ENCODE measurements around the gene FEM1A. TPM values are rescaled to one million over a fixed set of nuclear protein-coding genes. Genes with fewer than 3 reads are reported as not detected.
A peak's percentile ranks its signal among the peaks of the same experiment; 100 is the strongest.
"Not testable (repeated sequence)": the region's sequence is repeated elsewhere in the genome, so short reads cannot be mapped to it uniquely, and the experiment has no call there.

Gene FEM1A
- total and polyA plus RNA-seq, 10 of the 15 experiments (the other 5 are each of a cell fraction or from before 2014, with no cell fraction given), result 0.27 to 17.4 (median 3.8) TPM

DNA sequence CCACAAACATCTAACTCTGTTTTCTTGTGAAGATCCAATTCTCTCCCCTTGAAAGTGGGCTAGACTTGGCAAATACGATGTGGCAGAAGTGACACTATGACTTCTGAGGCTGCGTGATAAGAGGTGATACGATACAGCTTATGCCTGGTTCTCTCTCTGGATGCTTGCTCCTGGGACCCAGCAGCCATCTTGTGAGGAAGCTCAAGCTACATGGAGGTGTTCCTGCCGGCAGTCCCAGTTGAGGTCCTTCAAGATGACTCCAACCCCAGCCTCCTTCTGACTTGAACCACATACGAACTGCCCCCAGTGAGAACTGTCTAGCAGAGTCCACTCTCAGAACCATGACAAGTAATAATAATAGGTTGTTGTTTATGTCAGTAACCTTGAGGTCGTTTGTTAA lies 10.7 kb upstream of the FEM1A start:
- Histone ChIP-seq H3K79me2 (ENCODE audit: control insufficient read depth, insufficient read depth, low read length) (no peaks in the 10 kb centered on the region), H3K4me2 (ENCODE audit: control insufficient read depth, insufficient read depth) (no peak overlapping the region), H3K9ac (ENCODE audit: control insufficient read depth, insufficient read depth, low read length) (no peak overlapping the region), H3K4me1 (ENCODE audit: control insufficient read depth, insufficient read depth, low read length) (no peaks in the 10 kb centered on the region), H3K36me3 (ENCODE audit: control insufficient read depth in 2 of 2, insufficient read depth in 2 of 2, low read length in 1 of 2) (no peaks in the 10 kb centered on the region), H4K20me1 (ENCODE audit: control insufficient read depth, insufficient read depth) (no peaks in the 10 kb centered on the region), H3K27me3 (replicated peaks in 1 of 2; ENCODE audit: control insufficient read depth in 2 of 2, insufficient read depth in 2 of 2, low read length in 1 of 2) (no peaks in the 10 kb centered on the region; a peak in 1 of 4 replicates), H2AFZ (ENCODE audit: control insufficient read depth, low read depth, low read length) (no peak overlapping the region), H3K4me3 (no peak overlapping the region), H3K27ac (ENCODE audit: control insufficient read depth, insufficient read depth) (no peak overlapping the region), H3K9me3 (replicated peaks; ENCODE audit: control insufficient read depth, insufficient read depth, low read length) (no peaks in the 10 kb centered on the region; the same call in 2 of the 3 replicates)
- CTCF ChIA-PET, result no interaction called here
- WGBS (ENCODE audit: insufficient coverage, insufficient replicate concordance, low lambda C conversion rate, missing lambda C conversion rate), result 44% methylated on average over 6 of the region's 6 CpGs
- intact Hi-C loops (cut with micrococcal nuclease; ENCODE audit: unreplicated experiment), result no loop called here
- DNase-seq (ENCODE audit: low read depth, low spot score) (no peak), ATAC-seq (no peak), FAIRE-seq (no peak)
- SMC1A ChIA-PET (ENCODE audit: uncharacterized antibody, unreplicated experiment), result interaction anchor here (1.2 kb wide), 1 partner anchor 10 kb away, joined by 5 read pairs; the partner anchor contains the start of gene FEM1A
- no peak for TF ChIP-seq JUNB (IDR thresholded peaks at IDR 0.05)
- TF ChIP-seq YY1 (IDR thresholded peaks at IDR 0.05; ENCODE audit: low read depth, low read length), result peak; percentile 58
- in situ Hi-C loops (cut with MboI), result no loop called here
- RAD21 ChIA-PET (ENCODE audit: unreplicated experiment), result no interaction called here
- BruUV-seq (replicated peaks), result no TSS peak
- POLR2A ChIA-PET, result no interaction called here

DNA sequence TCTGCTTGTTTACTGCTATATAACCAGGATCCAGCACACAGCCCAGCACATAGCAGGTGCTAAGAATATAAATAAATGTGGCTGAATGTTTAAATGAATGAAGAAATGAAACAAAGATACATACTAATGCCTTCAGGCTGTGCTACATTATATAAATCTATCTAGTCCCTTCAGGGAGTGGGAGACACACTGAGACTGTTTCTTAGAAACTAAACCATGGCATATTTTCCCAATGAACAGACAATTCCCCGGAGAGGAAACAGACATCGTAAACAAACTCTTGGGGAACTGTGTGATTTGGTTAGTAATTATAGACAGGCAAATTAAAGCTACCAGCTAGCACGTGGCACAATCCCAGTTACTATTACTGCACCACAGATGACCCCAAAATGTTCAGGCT lies 9.7 kb upstream of the FEM1A start:
- H3K4me2 ChIP-seq (ENCODE audit: control insufficient read depth, insufficient read depth), result no peak overlapping the region
- H3K27ac ChIP-seq (ENCODE audit: control insufficient read depth, insufficient read depth), result no peak overlapping the region
- no peak for FAIRE-seq
- RAD21 ChIA-PET (ENCODE audit: unreplicated experiment), result interaction anchor here (1.2 to 1.7 kb wide), 2 partner anchors 10 to 48 kb away, joined by 4 to 9 read pairs; partner anchors contain the start of gene FEM1A
- BruUV-seq (replicated peaks), result no TSS peak
- H2AFZ ChIP-seq (ENCODE audit: control insufficient read depth, low read depth, low read length), result no peak overlapping the region
- ATAC-seq, result no peak
- TF ChIP-seq SIN3A (IDR thresholded peaks at IDR 0.05; ENCODE audit: low read depth, low read length) (no peak), SP1 (IDR thresholded peaks at IDR 0.05; ENCODE audit: low read depth, low read length) (no peak), GATAD2B (conservative IDR thresholded peaks at IDR 0.05; ENCODE audit: low read depth) (no peak), ZNF384 (IDR thresholded peaks at IDR 0.05; ENCODE audit: borderline replicate concordance, low read depth, low read length) (no peak), EZH2 (IDR thresholded peaks at IDR 0.05; ENCODE audit: borderline replicate concordance, control insufficient read depth, low read depth, low read length) (no peak)
- TF ChIP-seq, protein P1, sequence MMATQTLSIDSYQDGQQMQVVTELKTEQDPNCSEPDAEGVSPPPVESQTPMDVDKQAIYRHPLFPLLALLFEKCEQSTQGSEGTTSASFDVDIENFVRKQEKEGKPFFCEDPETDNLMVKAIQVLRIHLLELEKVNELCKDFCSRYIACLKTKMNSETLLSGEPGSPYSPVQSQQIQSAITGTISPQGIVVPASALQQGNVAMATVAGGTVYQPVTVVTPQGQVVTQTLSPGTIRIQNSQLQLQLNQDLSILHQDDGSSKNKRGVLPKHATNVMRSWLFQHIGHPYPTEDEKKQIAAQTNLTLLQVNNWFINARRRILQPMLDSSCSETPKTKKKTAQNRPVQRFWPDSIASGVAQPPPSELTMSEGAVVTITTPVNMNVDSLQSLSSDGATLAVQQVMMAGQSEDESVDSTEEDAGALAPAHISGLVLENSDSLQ (IDR thresholded peaks at IDR 0.05), result no peak
- H3K9ac ChIP-seq (ENCODE audit: control insufficient read depth, insufficient read depth, low read length), result no peak overlapping the region
- CTCF ChIA-PET, result interaction anchor here (1.1 to 1.4 kb wide), 2 partner anchors 9 to 44 kb away, joined by 5 to 7 read pairs; partner anchors contain the start of gene FEM1A
- H3K27me3 ChIP-seq (replicated peaks in 1 of 2; ENCODE audit: control insufficient read depth in 2 of 2, insufficient read depth in 2 of 2, low read length in 1 of 2), result no peaks in the 10 kb centered on the region
- SMC1A ChIA-PET (ENCODE audit: uncharacterized antibody, unreplicated experiment), result interaction anchor here (1.0 to 3.3 kb wide), 2 partner anchors 10 to 48 kb away, joined by 4 to 14 read pairs; partner anchors contain the start of gene FEM1A
- H3K4me3 ChIP-seq, result no peak overlapping the region
- no peaks in the 10 kb centered on the region for H3K36me3 ChIP-seq (ENCODE audit: control insufficient read depth in 2 of 2, insufficient read depth in 2 of 2, low read length in 1 of 2)
- H3K4me1 ChIP-seq (ENCODE audit: control insufficient read depth, insufficient read depth, low read length), result no peaks in the 10 kb centered on the region
- no peaks in the 10 kb centered on the region for H4K20me1 ChIP-seq (ENCODE audit: control insufficient read depth, insufficient read depth)
- intact Hi-C loops (cut with micrococcal nuclease; ENCODE audit: unreplicated experiment), result no loop called here
- no peak for DNase-seq (ENCODE audit: low read depth, low spot score)
- no peaks in the 10 kb centered on the region for H3K9me3 ChIP-seq (replicated peaks; ENCODE audit: control insufficient read depth, insufficient read depth, low read length)
- POLR2A ChIA-PET, result no interaction called here
- in situ Hi-C loops (cut with MboI), result no loop called here
- no peaks in the 10 kb centered on the region for H3K79me2 ChIP-seq (ENCODE audit: control insufficient read depth, insufficient read depth, low read length)
- WGBS (ENCODE audit: insufficient coverage, insufficient replicate concordance, low lambda C conversion rate, missing lambda C conversion rate), result 25% methylated on average over 3 of the region's 3 CpGs

DNA sequence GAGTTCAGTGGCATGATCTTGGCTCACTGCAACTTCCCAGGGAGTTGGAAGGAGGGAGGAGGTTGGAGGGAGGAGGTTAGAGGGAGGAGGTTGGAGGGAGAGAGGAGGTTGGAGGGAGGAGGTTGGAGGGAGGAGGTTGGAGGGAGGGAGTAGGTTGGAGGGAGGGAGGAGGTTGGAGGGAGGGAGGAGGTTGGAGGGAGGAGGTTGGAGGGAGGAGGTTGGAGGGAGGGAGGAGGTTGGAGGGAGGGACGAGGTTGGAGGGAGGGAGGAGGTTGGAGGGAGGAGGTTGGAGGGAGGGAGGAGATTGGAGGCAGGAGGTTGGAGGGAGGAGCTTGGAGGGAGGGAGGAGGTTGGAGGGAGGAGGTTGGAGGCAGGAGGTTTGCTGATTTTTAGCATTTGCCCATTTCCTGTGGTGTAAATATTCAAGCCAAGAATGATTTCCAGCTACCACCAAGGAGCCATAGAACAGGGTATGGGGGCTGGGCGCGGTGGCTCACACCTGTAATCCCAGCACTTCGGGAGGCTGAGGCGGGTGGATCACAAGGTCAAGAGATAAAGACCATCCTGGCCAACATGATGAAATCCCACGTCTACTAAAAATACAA lies 5.0 kb upstream of the FEM1A start:
- BruUV-seq (replicated peaks); ATAC-seq: not testable (repeated sequence)

More for the DNA sequence above, 5.0 kb upstream of the FEM1A start:
- H3K27me3 ChIP-seq (replicated peaks in 1 of 2; ENCODE audit: control insufficient read depth in 2 of 2, insufficient read depth in 2 of 2, low read length in 1 of 2); H4K20me1 ChIP-seq (ENCODE audit: control insufficient read depth, insufficient read depth); H3K27ac ChIP-seq (ENCODE audit: control insufficient read depth, insufficient read depth); H3K36me3 ChIP-seq (ENCODE audit: control insufficient read depth in 2 of 2, insufficient read depth in 2 of 2, low read length in 1 of 2); RAD21 ChIA-PET (ENCODE audit: unreplicated experiment); H3K4me3 ChIP-seq; POLR2A ChIA-PET; CTCF ChIA-PET; H3K4me1 ChIP-seq (ENCODE audit: control insufficient read depth, insufficient read depth, low read length); intact Hi-C loops (cut with micrococcal nuclease; ENCODE audit: unreplicated experiment); H3K79me2 ChIP-seq (ENCODE audit: control insufficient read depth, insufficient read depth, low read length); DNase-seq (ENCODE audit: low read depth, low spot score); H3K9me3 ChIP-seq (replicated peaks; ENCODE audit: control insufficient read depth, insufficient read depth, low read length); H3K4me2 ChIP-seq (ENCODE audit: control insufficient read depth, insufficient read depth); H3K9ac ChIP-seq (ENCODE audit: control insufficient read depth, insufficient read depth, low read length); FAIRE-seq; H2AFZ ChIP-seq (ENCODE audit: control insufficient read depth, low read depth, low read length); in situ Hi-C loops (cut with MboI): not testable (repeated sequence)
- 85% methylated on average over 5 of the region's 6 CpGs for WGBS (ENCODE audit: insufficient coverage, insufficient replicate concordance, low lambda C conversion rate, missing lambda C conversion rate)
- SMC1A ChIA-PET (ENCODE audit: uncharacterized antibody, unreplicated experiment), result interaction anchor here (1.1 kb wide), 1 partner anchor 57 kb away, joined by 3 read pairs; no protein-coding TSS in a partner anchor

Data from GM12878 (cell line).